Measurements from ENCODE around the gene PRRX2.
"Not testable (repeated sequence)": the region's sequence is repeated elsewhere in the genome, so short reads cannot be mapped to it uniquely, and the experiment has no call there.

- TF ChIP-seq CTCF (IDR thresholded peaks at IDR 0.05; ENCODE audit: low read length); EZH2 (IDR thresholded peaks at IDR 0.05; ENCODE audit: borderline replicate concordance, low read length): not testable (repeated sequence)
Measured at GRCh38 chr9:129749052-129749451, 83.6 kb downstream of the PRRX2 start.

All from OCI-LY1 (cell line).